NAMALWA (cell line): ENCODE results near the gene MED29.

Experiments
- DNase-seq: peaks from one replicate; pipeline ENCODE4 v3.0.0-alpha.2; 2015; ENCODE audit warnings: low spot score

MED29 gene

GRCh38 chr19:39411832-39412099 lies 20.6 kb downstream of the MED29 start:
- DNase-seq: peak; percentile 97

GRCh38 chr19:39412100-39412866 lies 21.1 kb downstream of the MED29 start, which contains the start of gene PLEKHG2:
Gene PLEKHG2, plus strand, starts transcription at chr19:39412669. Its CDS starts 1,418 bp downstream, at chr19:39414087.
- DNase-seq: peak; percentile 100

- DNase-seq: no peak
Measured at GRCh38 chr19:39412867-39413271, 21.7 kb downstream of the MED29 start.

GRCh38 chr19:39413272-39413910 lies 22.2 kb downstream of the MED29 start:
- DNase-seq: peak; percentile 46

- DNase-seq: no peak
Measured at GRCh38 chr19:39413911-39414608, 22.9 kb downstream of the MED29 start.

- no peak for DNase-seq
Measured at GRCh38 chr19:39415111-39416046, 24.2 kb downstream of the MED29 start.

- DNase-seq: no peak
Measured at GRCh38 chr19:39416152-39417120, 25.3 kb downstream of the MED29 start.

- no peak for DNase-seq
Measured at GRCh38 chr19:39417463-39418181, 26.4 kb downstream of the MED29 start.

- DNase-seq: no peak
Measured at GRCh38 chr19:39419003-39419402, 27.8 kb downstream of the MED29 start.

GRCh38 chr19:39420769-39421168 lies 29.6 kb downstream of the MED29 start:
- no peak for DNase-seq

- no peak for DNase-seq
Measured at GRCh38 chr19:39422020-39422419, 30.8 kb downstream of the MED29 start.

- DNase-seq: no peak
Measured at GRCh38 chr19:39423258-39424086, 32.3 kb downstream of the MED29 start.

GRCh38 chr19:39424934-39425333 lies 33.8 kb downstream of the MED29 start:
- DNase-seq: no peak

GRCh38 chr19:39425744-39426143 lies 34.6 kb downstream of the MED29 start:
- DNase-seq: no peak

GRCh38 chr19:39426170-39426569 lies 35.0 kb downstream of the MED29 start:
- peak; percentile 50 for DNase-seq

GRCh38 chr19:39427707-39428106 lies 36.5 kb downstream of the MED29 start:
- DNase-seq: no peak

- DNase-seq: no peak
Measured at GRCh38 chr19:39428283-39429112, 37.3 kb downstream of the MED29 start.
